Right lobe of liver (tissue), 6 donors: Measurements from ENCODE around the gene ACACA. TPM values are rescaled to one million over a fixed set of nuclear protein-coding genes. Genes with fewer than 3 reads are reported as not detected.

Source experiments
- ATAC-seq, 4 donors: fragments of 200-7000 bp; cut with Tn5 transposase; one replicate each; pipeline ENCODE4 v1.9.1; 2020; ENCODE audit warnings: mild to moderate bottlenecking in 4 of 4, moderate library complexity in 4 of 4
- DNase-seq, 3 donors: peaks; one replicate each; pipeline ENCODE4 v3.0.0-alpha.2; 2020
- H3K27ac ChIP-seq, 3 donors: fragments of 200-600 bp; one replicate each; pipeline ENCODE4 v1.8.0; 2022
- H3K27me3 ChIP-seq, 2 donors: fragments of 200-600 bp; one replicate each; pipeline ENCODE4 v1.8.0; 2022
- H3K36me3 ChIP-seq, 4 donors: fragments of 200-600 bp; sonication (generic) in 1 of 4; one replicate each; pipeline versions ENCODE4 v1.5.1 to v1.8.0; 2017 to 2022; ENCODE audit warnings: control low read depth in 1 of 4
- H3K4me1 ChIP-seq, 4 donors: fragments of 200-600 bp; sonication (generic) in 1 of 4; one replicate each; pipeline versions ENCODE4 v1.5.1 to v1.8.0; 2017 to 2022; ENCODE audit warnings: control low read depth in 1 of 4
- H3K4me3 ChIP-seq, 3 donors: fragments of 200-600 bp; one replicate each; pipeline ENCODE4 v1.8.0; 2022
- H3K9me3 ChIP-seq, 4 donors: fragments of 200-600 bp; sonication (generic) in 1 of 4; one replicate each; pipeline versions ENCODE4 v1.5.1 to v1.8.0; 2017 to 2022; ENCODE audit warnings: control low read depth in 1 of 4
- POLR2A ChIP-seq: fragments of 450-650 bp; IDR thresholded peaks from one replicate; pipeline ENCODE4 v1.6.1; 2017; ENCODE audit warnings: antibody characterized with exemption, mild to moderate bottlenecking
- WGBS: methylation state at CpG from one replicate; pipeline ENCODE4 v1.1.6; 2018; ENCODE audit warnings: low coverage, low lambda C conversion rate; ENCODE audit not compliant: insufficient coverage; ENCODE audit errors: missing lambda C conversion rate; 5-methylcytosine and 5-hydroxymethylcytosine counted together
- intact Hi-C, 2 donors: fragments of 100-400 bp; cut with DNase I; formaldehyde crosslinking; loops; one replicate each; pipeline versions ENCODE4 v1.11.2 to v1.14.1; 2022
- total RNA-seq, 6 experiments: library from RNA; depleted of rRNA in 2 of 6; stranded (reverse); fragments of >200 nt in 2 of 6; fragmentation: NEBNext Ultra II Directional in 3 of 6; extraction: Animal tissue kit (Norgen Biotek cat#: 25700) in 3 of 6; gene quantifications; one replicate each; pipeline versions ENCODE4 v1.1.0 to v1.2.4, GENCODE V29; 2016 to 2023
- TF ChIP-seq, protein P1 (sequence below), 4 donors: fragments of 200-600 bp in 3 of 4; fragments of 450-650 bp in 1 of 4; IDR thresholded peaks; one replicate each; pipeline versions ENCODE4 v1.5.1 to v1.8.0; 2016 to 2022; ENCODE audit warnings: antibody characterized with exemption in 4 of 4, mild to moderate bottlenecking in 2 of 4
- donor health status: DM: no; HTN: yes; CAD: no.
- donor health status: DM: no; HTN: no; CAD: no.
- donor health status: DM: no; HTN: no; CAD: no.
- donor health status: DM: no; HTN: yes; CAD: no.
- donor health status: DM: no; HTN: yes; CAD: no.

Gene ACACA
- total RNA-seq, 6 experiments from 2014 or later, result 14.6 to 56.4 (median 27.1) TPM

DNA sequence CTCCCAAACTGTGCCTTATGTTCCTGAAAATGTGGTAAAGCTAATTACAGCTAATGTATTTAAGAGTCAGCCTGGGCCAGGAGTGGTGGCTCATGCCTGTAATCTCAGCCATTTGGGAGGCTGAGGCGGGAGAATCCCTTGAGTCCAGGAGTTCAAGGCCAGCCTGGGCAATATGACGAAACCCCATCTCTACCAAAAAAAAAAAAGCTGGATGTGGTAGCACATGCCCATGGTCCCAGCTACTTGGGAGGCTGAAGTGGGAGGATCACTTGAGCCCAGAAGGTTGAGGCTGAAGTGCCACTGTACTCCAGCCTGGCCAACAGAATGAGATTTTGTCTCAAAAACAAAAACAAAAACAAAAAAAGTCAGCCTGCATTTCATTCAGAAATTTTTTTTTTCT is 64.0 kb downstream of the ACACA start:
- H3K4me1 ChIP-seq, result no peaks in the 10 kb centered on the region
- no peak overlapping the region for H3K4me3 ChIP-seq
- H3K27me3 ChIP-seq, result no peaks in the 10 kb centered on the region
- WGBS, result 52% methylated on average over 2 of the region's 2 CpGs
- H3K36me3 ChIP-seq, result peaks cover 0 to 4% (median 0%) of the 10 kb centered on the region in 4 donors
- no peak for TF ChIP-seq POLR2A
- TF ChIP-seq, protein P1, sequence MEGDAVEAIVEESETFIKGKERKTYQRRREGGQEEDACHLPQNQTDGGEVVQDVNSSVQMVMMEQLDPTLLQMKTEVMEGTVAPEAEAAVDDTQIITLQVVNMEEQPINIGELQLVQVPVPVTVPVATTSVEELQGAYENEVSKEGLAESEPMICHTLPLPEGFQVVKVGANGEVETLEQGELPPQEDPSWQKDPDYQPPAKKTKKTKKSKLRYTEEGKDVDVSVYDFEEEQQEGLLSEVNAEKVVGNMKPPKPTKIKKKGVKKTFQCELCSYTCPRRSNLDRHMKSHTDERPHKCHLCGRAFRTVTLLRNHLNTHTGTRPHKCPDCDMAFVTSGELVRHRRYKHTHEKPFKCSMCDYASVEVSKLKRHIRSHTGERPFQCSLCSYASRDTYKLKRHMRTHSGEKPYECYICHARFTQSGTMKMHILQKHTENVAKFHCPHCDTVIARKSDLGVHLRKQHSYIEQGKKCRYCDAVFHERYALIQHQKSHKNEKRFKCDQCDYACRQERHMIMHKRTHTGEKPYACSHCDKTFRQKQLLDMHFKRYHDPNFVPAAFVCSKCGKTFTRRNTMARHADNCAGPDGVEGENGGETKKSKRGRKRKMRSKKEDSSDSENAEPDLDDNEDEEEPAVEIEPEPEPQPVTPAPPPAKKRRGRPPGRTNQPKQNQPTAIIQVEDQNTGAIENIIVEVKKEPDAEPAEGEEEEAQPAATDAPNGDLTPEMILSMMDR (IDR thresholded peaks at IDR 0.05), result no peak
- DNase-seq (no peak), ATAC-seq (no peak)
- H3K9me3 ChIP-seq, result no peaks in the 10 kb centered on the region
- intact Hi-C loops, result no loop called here
- no peak overlapping the region for H3K27ac ChIP-seq

GRCh38 chr17:37340804-37341203 is 65.8 kb downstream of the ACACA start:
- Histone ChIP-seq H3K36me3 (no peaks in the 10 kb centered on the region), H3K9me3 (no peaks in the 10 kb centered on the region), H3K4me3 (no peak overlapping the region), H3K27ac (no peak overlapping the region), H3K27me3 (no peaks in the 10 kb centered on the region), H3K4me1 (no peaks in the 10 kb centered on the region)
- no peak for TF ChIP-seq POLR2A
- TF ChIP-seq, protein P1 (IDR thresholded peaks at IDR 0.05), result no peak
- WGBS, result 69% methylated on average over 2 of the region's 2 CpGs
- DNase-seq (no peak), ATAC-seq (no peak)
- intact Hi-C loops, result no loop called here

DNA sequence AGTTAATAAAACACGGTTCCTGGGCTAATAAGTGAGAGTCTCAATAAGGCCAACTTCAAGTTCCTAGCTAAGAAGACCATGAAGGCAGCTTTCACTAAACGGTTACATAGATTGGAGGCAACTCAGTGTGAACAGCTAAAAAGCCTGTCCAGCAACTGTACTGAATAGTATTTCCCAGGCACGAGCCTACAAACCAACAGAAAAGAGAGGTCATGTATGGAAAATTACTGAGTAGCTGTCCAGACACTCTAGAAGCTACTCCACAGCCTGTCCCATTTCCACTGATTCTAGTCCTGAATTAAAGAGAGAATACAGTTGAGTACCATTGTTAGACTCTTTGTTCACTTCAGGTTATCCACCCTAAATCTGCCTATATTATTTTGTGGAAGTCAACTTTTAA is 67.3 kb downstream of the ACACA start:
- Histone ChIP-seq H3K27ac (no peak overlapping the region), H3K9me3 (no peaks in the 10 kb centered on the region), H3K27me3 (no peaks in the 10 kb centered on the region), H3K36me3 (no peaks in the 10 kb centered on the region), H3K4me3 (no peak overlapping the region), H3K4me1 (no peaks in the 10 kb centered on the region)
- no peak for DNase-seq
- no peak for ATAC-seq
- intact Hi-C loops, result no loop called here
- TF ChIP-seq, protein P1 (IDR thresholded peaks at IDR 0.05), result no peak
- no peak for TF ChIP-seq POLR2A
- WGBS, result 61% methylated on average over 2 of the region's 3 CpGs

- TF ChIP-seq, protein P1 (IDR thresholded peaks at IDR 0.05), result no peak
- no peak for TF ChIP-seq POLR2A
- DNase-seq (no peak), ATAC-seq (no peak)
- H3K27me3 ChIP-seq, result no peaks in the 10 kb centered on the region
- WGBS, result 78% methylated on average over 3 of the region's 3 CpGs
- H3K27ac ChIP-seq, result no peak overlapping the region
- intact Hi-C loops, result no loop called here
- H3K9me3 ChIP-seq, result no peaks in the 10 kb centered on the region
- no peak overlapping the region for H3K4me3 ChIP-seq
- H3K36me3 ChIP-seq, result no peaks in the 10 kb centered on the region
- no peaks in the 10 kb centered on the region for H3K4me1 ChIP-seq
Measured at GRCh38 chr17:37338847-37339246, 67.8 kb downstream of the ACACA start.
